K562 (cell line): Measurements from ENCODE around the gene AGAP1. TPM values are rescaled to one million over a fixed set of nuclear protein-coding genes. Genes with fewer than 3 reads are reported as not detected.

Experiments used
- CBX2 ChIP-seq: fragments of 200-600 bp; sonication (generic); IDR thresholded peaks from one replicate; pipeline ENCODE4 v1.6.1; 2012; ENCODE audit warnings: mild to moderate bottlenecking, low read length, inconsistent platforms; ENCODE audit not compliant: insufficient read depth, poor library complexity, severe bottlenecking
- GTF2A2 ChIP-seq: IDR thresholded peaks from 2 replicates; pipeline ENCODE4 v1.6.1; 2016; ENCODE audit warnings: mild to moderate bottlenecking, missing genetic modification characterization, missing compliant biosample characterization
- JUN ChIP-seq, 2 experiments: sonication (generic) in 1 of 2; formaldehyde crosslinking in 1 of 2; IDR thresholded peaks; 2 replicates each; pipeline versions ENCODE4 v1.6.1 to v1.8.0; 2012 to 2022; ENCODE audit warnings: borderline replicate concordance in 2 of 2, mild to moderate bottlenecking in 2 of 2, improper control_type of control experiment in 1 of 2, low read depth in 1 of 2, low read length in 1 of 2, missing genetic modification reagents in 1 of 2
- RBFOX2 ChIP-seq: fragments of 200-400 bp; formaldehyde crosslinking; IDR thresholded peaks from 2 replicates; pipeline ENCODE4 v1.6.1; 2017; ENCODE audit warnings: low read depth, mild to moderate bottlenecking, low read length, moderate library complexity
- RBM22 ChIP-seq: fragments of 200-400 bp; formaldehyde crosslinking; IDR thresholded peaks from 2 replicates; pipeline ENCODE4 v1.6.1; 2018; ENCODE audit warnings: low read length, low read depth; ENCODE audit not compliant: poor library complexity, severe bottlenecking
- TFAP4 ChIP-seq: sonication (generic); formaldehyde crosslinking; IDR thresholded peaks from 2 replicates; pipeline ENCODE4 v1.8.0; 2022; ENCODE audit warnings: missing genetic modification reagents, mild to moderate bottlenecking, moderate library complexity, borderline replicate concordance
- ZBTB2 ChIP-seq: fragments of 450-650 bp; IDR thresholded peaks from 2 replicates; pipeline ENCODE4 v1.6.1; 2016; ENCODE audit warnings: antibody characterized with exemption
- ZBTB33 ChIP-seq: sonication (generic); formaldehyde crosslinking; IDR thresholded peaks from 2 replicates; pipeline ENCODE4 v1.8.1; 2023; ENCODE audit warnings: mild to moderate bottlenecking, missing genetic modification reagents
- ZBTB40 ChIP-seq, 2 experiments: fragments of 450-650 bp in 1 of 2; sonication (generic) in 1 of 2; formaldehyde crosslinking in 1 of 2; IDR thresholded peaks; 2 replicates each; pipeline versions ENCODE4 v1.7.1 to v1.9.0; 2016 to 2022; ENCODE audit warnings: inconsistent platforms in 1 of 2, mild to moderate bottlenecking in 1 of 2, missing genetic modification reagents in 1 of 2
- polyA plus RNA-seq, 8 experiments: library from polyadenylated mRNA; depleted of rRNA in 4 of 8; stranded (reverse) in 5 of 8; unstranded in 3 of 8; fragments of >200 nt; fragmentation: Nextera tagmentation in 2 of 8; fragmentation: Illumina TruSeq in 1 of 8; extraction: Ambion mirVana in 2 of 8; extraction: Trizol in 1 of 8; gene quantifications; 2 replicates each; pipeline versions ENCODE4 v1.2.1 to v1.2.3, GENCODE V29; 2011 to 2014; ENCODE audit warnings: inconsistent platforms in 1 of 8, missing spikeins in 1 of 8
- total RNA-seq, 7 experiments: library from RNA; depleted of rRNA in 6 of 7; stranded (reverse); fragments of >200 nt in 6 of 7; fragmentation: Illumina TruSeq in 2 of 7; extraction: Trizol in 2 of 7; gene quantifications; 2 replicates each; pipeline versions ENCODE4 v1.2.1 to v1.2.3, GENCODE V29; 2011 to 2021; ENCODE audit warnings: low replicate concordance in 1 of 7

AGAP1 gene
- total and polyA plus RNA-seq, 9 of the 15 experiments (the other 6 are each of a cell fraction or from before 2014, with no cell fraction given): 1.3 to 24.0 (median 10.6) TPM

- TF ChIP-seq ZBTB33 (CRISPR knock-in tag) (peak; percentile 88), JUN (IDR thresholded peaks at IDR 0.05; ENCODE audit: borderline replicate concordance, low read depth, low read length) (0 out of 2 replicates have a peak, but pooled peaks have one; percentile 21), JUN (CRISPR knock-in tag; IDR thresholded peaks at IDR 0.05; ENCODE audit: borderline replicate concordance) (no peak), ZBTB40 (IDR thresholded peaks at IDR 0.05) (no peak), ZBTB40 (CRISPR knock-in tag; IDR thresholded peaks at IDR 0.05) (no peak), RBFOX2 (no peak), TFAP4 (CRISPR knock-in tag) (no peak), RBM22 (no peak), ZBTB2 (no peak), GTF2A2 (no peak), CBX2 (no peak)
These were observed 271.5 kb downstream of the AGAP1 start (continued) for GRCh38 chr2:235765181-235765820.
